Prostate gland (tissue), 2 donors: ENCODE results near the gene ZNF385D. TPM values are rescaled to one million over a fixed set of nuclear protein-coding genes. Genes with fewer than 3 reads are reported as not detected.
"Not testable (repeated sequence)": the region's sequence is repeated elsewhere in the genome, so short reads cannot be mapped to it uniquely, and the experiment has no call there.

ENCODE experiments used
- DNase-seq: peaks from one replicate; pipeline ENCODE4 v3.0.0-alpha.2; 2019; ENCODE audit warnings: low spot score
- H3K27ac ChIP-seq, 2 donors: fragments of 200-600 bp; sonication (generic); 2 replicates each; pipeline ENCODE4 v1.5.1; 2017 to 2019
- H3K27me3 ChIP-seq: fragments of 200-600 bp; sonication (generic); replicated peaks from 2 replicates; pipeline ENCODE4 v1.5.1; 2019; ENCODE audit not compliant: insufficient read depth
- H3K36me3 ChIP-seq, 2 donors: fragments of 200-600 bp; sonication (generic); 1 replicate in 1 of 2; 2 replicates in 1 of 2; pipeline versions ENCODE4 v1.5.1 to v1.8.1; 2017 to 2019
- H3K4me1 ChIP-seq: fragments of 200-600 bp; sonication (generic); replicated peaks from 2 replicates; pipeline ENCODE4 v1.5.1; 2019
- H3K4me3 ChIP-seq, 2 donors: fragments of 200-600 bp; sonication (generic); 2 replicates each; pipeline ENCODE4 v1.5.1; 2017 to 2019
- H3K9me3 ChIP-seq: fragments of 200-600 bp; sonication (generic); 2 replicates; pipeline ENCODE4 v1.5.1; 2017
- CTCF ChIP-seq, 4 experiments: fragments of 200-600 bp in 2 of 4; fragments of 450-650 bp in 2 of 4; sonication (generic) in 2 of 4; IDR thresholded peaks; 1 replicate in 3 of 4; 2 replicates in 1 of 4; pipeline ENCODE4 v1.5.1; 2016 to 2019; ENCODE audit warnings: antibody characterized with exemption in 4 of 4, mild to moderate bottlenecking in 2 of 4, moderate library complexity in 2 of 4
- POLR2A ChIP-seq: fragments of 450-650 bp; IDR thresholded peaks from one replicate; pipeline ENCODE4 v1.6.1; 2016; ENCODE audit warnings: antibody characterized with exemption, mild to moderate bottlenecking
- POLR2AphosphoS5 ChIP-seq: sonication (generic); formaldehyde crosslinking; IDR thresholded peaks from one replicate; pipeline ENCODE4 v1.6.1; 2017; ENCODE audit warnings: antibody characterized with exemption
- WGBS: methylation state at CpG from one replicate; pipeline ENCODE4 v1.1.5; 2018; 5-methylcytosine and 5-hydroxymethylcytosine counted together
- intact Hi-C: fragments of 100-400 bp; cut with DNase I; formaldehyde crosslinking; loops from one replicate; pipeline ENCODE4 v1.14.2; 2022
- total RNA-seq, 2 donors: library from RNA; depleted of rRNA; stranded (reverse); fragments of >200 nt; gene quantifications; one replicate each; pipeline ENCODE4 v1.1.0, GENCODE V29; 2016

Gene ZNF385D
- total RNA-seq, 2 donors from 2014 or later, result 1.0 to 5.9 TPM

- H3K4me1 ChIP-seq, result no peaks in the 10 kb centered on the region
- H3K9me3 ChIP-seq, result no peaks in the 10 kb centered on the region
- no peak overlapping the region for H3K27ac ChIP-seq
- H3K4me3 ChIP-seq, result no peak overlapping the region
- no peaks in the 10 kb centered on the region for H3K27me3 ChIP-seq
- no peaks in the 10 kb centered on the region for H3K36me3 ChIP-seq
- intact Hi-C loops, result no loop called here
- TF ChIP-seq POLR2A, result no peak
- no peak for TF ChIP-seq CTCF (IDR thresholded peaks at IDR 0.05)
- no peak for DNase-seq
These were observed 242.8 kb downstream of the ZNF385D start for GRCh38 chr3:21508246-21508645.

GRCh38 chr3:21505711-21506460 is 245.1 kb downstream of the ZNF385D start:
- intact Hi-C loops, result no loop called here
- 90% methylated on average over 4 of the region's 4 CpGs for WGBS
- no peak overlapping the region for H3K4me3 ChIP-seq

GRCh38 chr3:21502656-21503055 is 248.4 kb downstream of the ZNF385D start:
- Histone ChIP-seq H3K27me3 (no peaks in the 10 kb centered on the region), H3K4me3 (no peak overlapping the region), H3K27ac (no peak overlapping the region), H3K9me3 (no peaks in the 10 kb centered on the region), H3K4me1 (no peaks in the 10 kb centered on the region), H3K36me3 (no peaks in the 10 kb centered on the region)
- WGBS, result 32% methylated on average over 1 of the region's 1 CpG
- DNase-seq, result no peak
- intact Hi-C loops, result no loop called here
- TF ChIP-seq CTCF (IDR thresholded peaks at IDR 0.05) (no peak), POLR2A (no peak), POLR2AphosphoS5 (no peak)

More at GRCh38 chr3:21505711-21506460, 245.1 kb downstream of the ZNF385D start:
- Histone ChIP-seq H3K27ac (no peak overlapping the region), H3K27me3 (no peaks in the 10 kb centered on the region), H3K9me3 (no peaks in the 10 kb centered on the region), H3K4me1 (no peaks in the 10 kb centered on the region), H3K36me3 (no peaks in the 10 kb centered on the region)
- no peak for TF ChIP-seq POLR2A
- TF ChIP-seq CTCF (IDR thresholded peaks at IDR 0.05), result no peak
- TF ChIP-seq POLR2AphosphoS5, result no peak
- no peak for DNase-seq

GRCh38 chr3:21500834-21501233 is 250.2 kb downstream of the ZNF385D start:
- H3K4me1 ChIP-seq, result no peaks in the 10 kb centered on the region
- H3K27ac ChIP-seq, result no peak overlapping the region
- DNase-seq, result no peak
- TF ChIP-seq POLR2A (no peak), CTCF (IDR thresholded peaks at IDR 0.05) (no peak)
- intact Hi-C loops, result no loop called here
- no peak overlapping the region for H3K4me3 ChIP-seq
- 84% methylated on average over 10 of the region's 10 CpGs for WGBS
- H3K36me3 ChIP-seq, result no peaks in the 10 kb centered on the region
- H3K9me3 ChIP-seq, result no peaks in the 10 kb centered on the region
- H3K27me3 ChIP-seq, result no peaks in the 10 kb centered on the region

GRCh38 chr3:21490671-21491070 is 260.3 kb downstream of the ZNF385D start:
- H3K9me3 ChIP-seq, DNase-seq, H3K36me3 ChIP-seq, H3K4me1 ChIP-seq, H3K27ac ChIP-seq, H3K4me3 ChIP-seq, H3K27me3 ChIP-seq: not testable (repeated sequence)
- 100% methylated on average over 1 of the region's 3 CpGs for WGBS
- intact Hi-C loops, result loop anchor here (5.0 kb wide), 1 partner anchor 627 kb away; no protein-coding TSS in a partner anchor
